Fibroblast of skin of abdomen (primary cell): ENCODE results near the gene TNFRSF6B.
"Not testable (repeated sequence)": the region's sequence is repeated elsewhere in the genome, so short reads cannot be mapped to it uniquely, and the experiment has no call there.

ENCODE experiments used
- DNase-seq: peaks from one replicate; pipeline ENCODE4 v3.0.0-alpha.2; 2013

TNFRSF6B gene

GRCh38 chr20:63663332-63664066 is 33.0 kb upstream of the TNFRSF6B start:
- no peak for DNase-seq

- no peak for DNase-seq
Observed at GRCh38 chr20:63664143-63664851, 32.2 kb upstream of the TNFRSF6B start.

GRCh38 chr20:63664861-63665594 is 31.4 kb upstream of the TNFRSF6B start:
- peak; percentile 36 for DNase-seq

GRCh38 chr20:63665708-63666107 is 30.7 kb upstream of the TNFRSF6B start:
- DNase-seq = no peak

GRCh38 chr20:63667858-63668257 is 28.6 kb upstream of the TNFRSF6B start:
- DNase-seq = no peak

DNA sequence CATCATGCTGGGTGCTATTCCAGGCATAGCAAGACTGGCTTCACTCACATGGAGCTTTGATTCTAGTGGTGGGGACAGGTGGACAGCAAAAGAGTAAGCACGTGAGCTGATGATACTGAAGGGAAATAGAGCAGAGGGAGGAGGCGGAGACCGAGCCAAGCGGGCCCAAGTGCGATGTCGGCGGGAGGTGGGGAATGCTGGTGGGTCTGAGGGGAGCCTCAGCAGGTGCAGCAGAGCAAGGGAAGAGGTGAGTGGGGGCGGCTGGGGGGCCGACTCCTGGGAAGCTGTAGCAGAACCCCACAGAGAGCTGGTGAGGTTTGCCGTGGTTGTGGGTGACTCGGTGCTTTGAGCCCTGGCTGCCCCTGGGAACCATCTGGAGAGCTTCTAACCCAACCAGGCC is 28.1 kb upstream of the TNFRSF6B start:
- no peak for DNase-seq

DNA sequence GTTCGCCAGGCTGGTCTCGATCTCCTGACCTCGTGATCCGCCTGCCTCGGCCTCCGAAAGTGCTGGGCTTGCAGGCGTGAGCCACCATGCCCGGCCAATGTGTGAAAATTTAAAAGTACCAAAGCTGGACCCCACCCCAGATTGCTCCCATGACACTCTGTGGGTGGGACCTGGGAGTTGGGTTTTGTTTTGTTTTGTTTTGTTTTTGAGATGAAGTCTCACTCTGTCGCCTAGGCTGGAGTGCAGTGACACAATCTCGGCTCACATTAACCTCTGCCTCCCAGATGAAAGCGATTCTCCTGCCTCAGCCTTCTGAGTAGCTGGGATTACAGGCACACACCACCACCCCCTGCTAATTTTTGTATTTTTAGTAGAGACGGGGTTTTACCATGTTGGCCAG is 24.8 kb upstream of the TNFRSF6B start:
- DNase-seq = not testable (repeated sequence)

GRCh38 chr20:63672666-63673065 is 23.8 kb upstream of the TNFRSF6B start:
- no peak for DNase-seq

DNA sequence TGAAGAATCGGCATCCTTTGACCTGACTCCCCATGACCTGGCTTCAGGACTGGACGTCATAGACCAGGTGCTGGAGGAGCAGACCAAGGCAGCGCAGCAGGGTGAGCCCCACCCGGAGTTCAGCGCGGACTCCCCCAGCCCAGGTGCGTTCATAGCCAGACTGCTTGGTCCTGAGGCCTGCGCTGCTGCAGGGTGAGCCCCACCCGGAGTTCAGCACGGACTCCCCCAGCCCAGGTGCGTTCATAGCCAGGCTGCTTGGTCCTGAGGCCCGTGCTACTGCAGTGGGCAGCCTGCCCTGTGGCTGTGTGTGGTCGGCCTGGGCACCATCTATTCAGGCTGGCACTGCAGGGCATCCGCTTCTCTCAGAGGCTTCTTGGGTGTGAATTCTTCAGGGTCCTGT is 22.5 kb upstream of the TNFRSF6B start:
- no peak for DNase-seq

DNA sequence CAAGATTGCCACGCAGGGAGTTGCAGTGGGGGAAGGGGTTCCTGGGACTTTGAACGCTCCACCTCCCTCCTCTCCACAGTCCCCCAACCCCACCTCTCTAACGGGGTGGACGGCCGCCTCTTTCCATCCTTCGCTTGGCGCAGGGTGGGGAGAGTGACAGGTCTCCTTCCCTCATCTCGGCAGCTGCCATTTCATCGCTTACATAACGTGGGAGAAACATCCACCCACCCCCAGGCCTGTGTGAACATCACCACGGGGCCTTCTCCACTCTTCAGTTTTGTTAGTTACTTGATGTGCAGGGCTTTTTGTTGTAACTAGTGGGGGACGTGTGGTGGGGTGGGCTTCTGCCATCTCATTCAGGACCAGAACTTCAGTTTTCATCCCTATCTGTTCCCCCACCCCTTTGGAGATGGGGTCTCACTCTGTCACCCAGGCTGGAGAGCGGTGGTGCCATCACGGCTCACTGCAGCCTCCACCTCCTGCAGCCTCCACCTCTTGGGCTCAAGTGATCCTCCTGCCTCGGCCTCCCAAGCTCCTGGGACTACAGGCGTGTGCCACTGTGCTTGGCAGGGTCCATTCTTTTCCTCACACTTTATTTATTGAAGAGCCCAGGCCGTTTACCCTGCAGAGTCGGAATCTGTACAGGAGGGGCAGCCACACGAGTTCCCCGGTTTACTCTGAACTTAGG is 20.6 kb upstream of the TNFRSF6B start:
- DNase-seq = no peak

GRCh38 chr20:63678071-63678470 is 18.4 kb upstream of the TNFRSF6B start:
- no peak for DNase-seq

DNA sequence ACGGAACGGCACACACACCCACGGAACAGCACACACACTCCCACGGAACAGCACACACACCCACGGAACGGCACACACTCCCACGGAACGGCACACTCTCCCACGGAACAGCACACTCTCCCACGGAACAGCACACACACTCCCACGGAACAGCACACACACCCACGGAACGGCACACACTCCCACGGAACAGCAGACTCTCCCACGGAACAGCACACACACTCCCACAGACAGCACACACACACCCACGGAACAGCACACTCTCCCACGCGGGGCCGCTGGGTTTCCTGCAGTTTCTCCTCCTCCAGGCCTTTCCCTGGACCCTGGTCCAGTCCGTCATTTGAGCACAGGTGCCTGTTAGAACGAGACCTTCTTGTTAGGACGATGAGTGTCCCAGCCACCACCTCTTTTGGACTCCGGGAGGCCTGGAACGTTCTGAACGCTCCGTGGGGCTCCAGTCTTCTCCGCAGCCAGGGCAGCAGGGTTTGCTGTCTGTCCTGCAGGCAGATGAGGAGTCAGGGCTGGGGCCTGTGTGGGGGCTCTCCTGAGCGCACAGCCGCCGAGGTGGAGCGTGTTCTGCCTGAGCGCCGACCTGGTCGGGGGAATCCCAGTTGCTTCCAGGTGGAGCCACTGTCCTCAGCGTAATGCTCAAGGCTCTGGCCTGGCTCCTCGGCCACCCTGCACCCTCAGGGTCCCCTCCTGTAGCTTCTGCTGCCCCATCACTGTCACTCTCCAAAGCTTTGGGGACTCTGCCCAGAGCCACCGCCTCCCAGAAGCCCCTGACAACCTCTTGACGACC is 17.6 kb upstream of the TNFRSF6B start:
- no peak for DNase-seq

DNA sequence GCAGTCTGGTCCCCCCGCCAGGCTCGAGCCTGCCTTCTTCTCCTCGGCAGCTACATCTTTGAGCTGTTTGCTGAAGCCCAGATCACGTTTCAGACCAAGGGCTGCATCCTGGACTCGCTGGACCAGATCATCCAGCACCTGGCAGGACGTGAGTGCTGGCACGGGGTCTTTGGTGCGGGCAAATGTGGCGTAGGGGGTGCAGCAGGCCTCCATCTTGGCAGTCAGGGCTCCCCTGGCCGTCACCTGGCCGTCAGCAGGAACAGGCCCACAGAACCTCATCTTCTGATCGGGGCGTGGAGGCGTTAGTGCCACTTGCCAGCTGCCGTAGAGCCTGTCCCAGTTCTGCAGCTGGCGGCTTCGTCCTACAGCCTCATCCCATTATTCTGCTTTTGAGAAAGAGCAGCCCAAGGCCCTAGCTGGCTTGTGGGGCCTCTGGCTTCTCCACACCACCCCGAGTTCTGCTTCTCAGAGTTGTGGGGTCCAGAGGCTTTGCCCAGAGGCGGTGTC is 16.6 kb upstream of the TNFRSF6B start:
- no peak for DNase-seq

DNA sequence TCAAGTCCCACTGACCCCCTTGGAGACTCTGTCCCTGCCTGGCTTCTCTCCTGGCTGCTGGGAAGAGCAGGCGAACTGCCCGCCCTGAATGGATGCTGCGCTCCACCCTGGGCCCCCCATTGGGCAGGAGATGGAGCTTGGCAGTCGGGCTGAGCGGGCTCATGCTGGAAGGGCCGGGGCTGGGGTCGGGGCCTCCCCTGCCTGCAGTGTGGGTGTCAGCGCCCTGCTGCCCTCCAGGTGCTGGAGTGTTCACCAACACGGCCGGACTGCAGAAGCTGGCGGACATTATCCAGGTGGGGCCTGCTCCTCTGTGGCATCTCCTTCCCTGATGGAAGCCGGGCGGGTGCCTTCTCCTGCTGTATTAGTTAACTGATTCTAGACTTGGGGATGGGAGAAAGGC is 16.0 kb upstream of the TNFRSF6B start:
- no peak for DNase-seq

- DNase-seq = no peak
Observed at GRCh38 chr20:63680857-63681608, 15.4 kb upstream of the TNFRSF6B start.

DNA sequence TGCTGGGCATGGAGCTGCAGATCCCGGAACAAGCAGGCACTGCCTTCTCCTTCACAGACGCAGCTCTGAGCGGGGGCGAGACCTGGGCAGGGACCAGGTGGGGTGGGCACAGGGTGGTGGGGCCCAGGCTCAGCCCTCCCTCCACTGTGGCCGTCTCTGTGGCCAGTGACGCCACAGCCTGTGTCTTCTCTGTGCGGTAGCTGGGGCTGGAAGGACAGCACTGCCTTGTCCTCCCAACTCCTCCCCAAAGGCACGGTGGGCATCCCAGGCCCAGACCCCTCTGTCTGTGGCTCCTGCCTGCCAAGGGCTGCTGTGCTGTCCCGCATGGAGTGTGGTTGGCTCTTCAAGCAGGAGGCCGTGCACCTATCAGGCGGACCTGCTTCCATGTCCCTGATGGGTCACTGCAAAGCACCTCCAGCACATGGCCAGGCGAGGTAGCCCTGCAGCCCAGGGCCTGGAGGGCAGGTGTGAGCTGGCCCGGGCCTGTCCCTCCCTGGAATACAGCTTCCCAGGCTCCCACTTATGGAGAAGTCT is 14.8 kb upstream of the TNFRSF6B start:
- no peak for DNase-seq

- DNase-seq = peak; percentile 96
Observed at GRCh38 chr20:63682384-63683139, 13.9 kb upstream of the TNFRSF6B start.

- no peak for DNase-seq
Observed at GRCh38 chr20:63685269-63686026, 11.0 kb upstream of the TNFRSF6B start.

DNA sequence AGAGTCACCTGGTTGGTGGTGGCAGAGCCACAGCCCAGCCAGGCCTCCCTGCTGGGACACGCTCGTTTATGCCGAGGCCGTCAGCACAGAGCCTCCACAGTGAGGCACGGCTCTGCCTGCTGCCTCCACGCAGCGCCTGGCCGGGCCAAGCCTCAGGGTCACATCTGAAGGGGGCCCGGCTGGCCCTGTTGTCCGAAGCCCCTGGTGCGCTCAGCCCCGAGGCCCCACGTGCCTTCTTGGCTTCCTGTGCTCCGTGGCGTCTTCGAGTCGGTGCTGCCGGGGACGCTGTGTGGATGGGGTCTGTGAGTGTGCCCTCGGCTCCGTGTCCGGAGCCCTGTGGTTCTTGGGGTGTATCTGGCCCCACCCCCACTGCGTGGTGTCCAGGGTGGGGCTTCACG is 10.4 kb upstream of the TNFRSF6B start:
- DNase-seq = no peak
